ENCODE results near the gene GTSF1L. TPM values are rescaled to one million over a fixed set of nuclear protein-coding genes. Genes with fewer than 3 reads are reported as not detected.

GTSF1L gene
- total RNA-seq = not detected

DNA sequence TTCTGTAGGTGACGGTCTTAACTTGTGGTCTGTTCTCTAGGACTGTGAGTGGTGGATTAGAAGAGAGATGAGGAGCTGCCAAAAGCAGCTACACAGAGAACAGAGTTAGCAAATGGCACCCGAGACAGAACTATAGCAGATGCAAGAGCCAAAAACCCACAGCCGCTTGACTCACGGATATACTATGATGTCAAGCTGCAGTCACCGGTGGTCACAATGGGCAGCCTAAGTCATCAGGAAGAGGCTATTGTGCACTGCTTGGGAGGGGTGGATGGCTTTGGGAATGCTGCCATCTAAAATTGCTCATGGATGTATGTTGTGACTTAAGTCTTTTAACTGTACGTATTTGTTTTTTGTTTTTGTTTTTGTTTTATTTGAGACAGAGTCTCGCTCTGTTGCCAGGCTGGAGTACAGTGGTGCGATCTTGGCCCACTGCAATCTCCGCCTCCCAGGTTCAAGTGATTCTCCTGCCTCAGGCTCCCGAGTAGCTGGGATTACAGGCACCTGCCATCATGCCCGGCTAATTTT lies at the start of gene GTSF1L:
Gene GTSF1L, minus strand, starts transcription at position 192 of the 528 bp plus-strand sequence. CDS start 308 bp downstream, outside the sequence.

Other genes starting within 250 kb of the GTSF1L start
- gene L3MBTL1, start 219.3 kb downstream of the GTSF1L start, total RNA-seq = 34.8 TPM
- gene SGK2, start 168.0 kb downstream of the GTSF1L start, total RNA-seq = 0.46 TPM
- 76.4 TPM for gene IFT52, start 136.1 kb downstream of the GTSF1L start, total RNA-seq
- gene MYBL2, start 59.9 kb downstream of the GTSF1L start, total RNA-seq = 1.6 TPM
- 5.1 TPM for gene TOX2, start 187.8 kb upstream of the GTSF1L start, total RNA-seq